GM12878 (cell line): ENCODE results near the gene ISG15. TPM values are rescaled to one million over a fixed set of nuclear protein-coding genes. Genes with fewer than 3 reads are reported as not detected.

Source experiments
- ASH2L ChIP-seq: fragments of 300-600, 200-600 bp; sonication (generic); IDR thresholded peaks from 2 replicates; pipeline ENCODE4 v1.6.1; 2017; ENCODE audit warnings: low read depth, mild to moderate bottlenecking, borderline replicate concordance
- BACH1 ChIP-seq: fragments of 450-650 bp; IDR thresholded peaks from 2 replicates; pipeline ENCODE4 v1.6.1; 2017; ENCODE audit warnings: mild to moderate bottlenecking, borderline replicate concordance
- BRCA1 ChIP-seq: IDR thresholded peaks from 2 replicates; pipeline ENCODE4 v1.6.1; 2011; ENCODE audit warnings: low read depth, low read length, improper control_type of control experiment
- EZH2 ChIP-seq: IDR thresholded peaks from 2 replicates; pipeline ENCODE4 v1.6.1; 2012; ENCODE audit warnings: low read depth, mild to moderate bottlenecking, control low read depth, inconsistent platforms, low read length, borderline replicate concordance; ENCODE audit not compliant: control insufficient read depth
- HDAC6 ChIP-seq: fragments of 200-600 bp; sonication (generic); IDR thresholded peaks from one replicate; pipeline ENCODE4 v1.8.0; 2017; ENCODE audit warnings: antibody characterized with exemption; ENCODE audit not compliant: unreplicated experiment
- JUNB ChIP-seq: IDR thresholded peaks from 2 replicates; pipeline ENCODE4 v1.6.1; 2016; ENCODE audit warnings: antibody characterized with exemption, mild to moderate bottlenecking
- MXI1 ChIP-seq: fragments of 150-350 bp; IDR thresholded peaks from 2 replicates; pipeline ENCODE4 v1.6.1; 2011; ENCODE audit warnings: low read depth, mild to moderate bottlenecking, inconsistent platforms, low read length, improper control_type of control experiment
- NRF1 ChIP-seq: conservative IDR thresholded peaks from 2 replicates; pipeline ENCODE4 v1.6.1; 2011; ENCODE audit warnings: mild to moderate bottlenecking, low read depth, low read length, improper control_type of control experiment
- POLR2AphosphoS2 ChIP-seq: IDR thresholded peaks from 2 replicates; pipeline ENCODE4 v1.6.1; 2011; ENCODE audit warnings: low read depth, mild to moderate bottlenecking, low read length, improper control_type of control experiment, moderate library complexity
- SREBF1 ChIP-seq: IDR thresholded peaks from 2 replicates; pipeline ENCODE4 v1.6.1; 2012; ENCODE audit warnings: mild to moderate bottlenecking, low read length
- TAF1 ChIP-seq: IDR thresholded peaks from 2 replicates; pipeline ENCODE4 v1.6.1; 2011; ENCODE audit warnings: mild to moderate bottlenecking, low read depth, low read length, borderline replicate concordance
- ZNF622 ChIP-seq: fragments of 450-650 bp; IDR thresholded peaks from 2 replicates; pipeline ENCODE4 v1.6.1; 2017; ENCODE audit warnings: mild to moderate bottlenecking, inconsistent platforms
- polyA plus RNA-seq, 11 experiments: library from polyadenylated mRNA; depleted of rRNA in 4 of 11; unstranded in 6 of 11; stranded (reverse) in 5 of 11; fragments of >200 nt; fragmentation: Nextera tagmentation in 4 of 11; fragmentation: Illumina TruSeq in 1 of 11; extraction: Ambion mirVana in 4 of 11; extraction: Trizol in 1 of 11; gene quantifications; 1 replicate in 1 of 11; 2 replicates in 10 of 11; pipeline versions ENCODE4 v1.2.1 to v1.2.3, GENCODE V29; 2011 to 2016; ENCODE audit warnings: inconsistent platforms in 2 of 11, missing spikeins in 2 of 11, low read depth in 1 of 11
- total RNA-seq, 4 experiments: library from RNA; depleted of rRNA in 3 of 4; stranded (reverse); fragments of >200 nt in 3 of 4; fragmentation: Illumina TruSeq in 1 of 4; extraction: Trizol in 1 of 4; gene quantifications; 2 replicates each; pipeline versions ENCODE4 v1.2.1 to v1.2.3, GENCODE V29; 2013 to 2021
- TF ChIP-seq, protein P1 (sequence below): fragments of 450-650 bp; IDR thresholded peaks from 2 replicates; pipeline ENCODE4 v1.6.1; 2017; ENCODE audit warnings: mild to moderate bottlenecking, moderate library complexity
- TF ChIP-seq, protein P2 (sequence below): IDR thresholded peaks from 2 replicates; pipeline ENCODE4 v1.6.1; 2011; ENCODE audit warnings: mild to moderate bottlenecking, low read depth, low read length, moderate library complexity; ENCODE audit not compliant: insufficient replicate concordance

ISG15 gene
- total and polyA plus RNA-seq, 10 of the 15 experiments (the other 5 are each of a cell fraction or from before 2014, with no cell fraction given): 7.8 to 384 (median 274) TPM

DNA sequence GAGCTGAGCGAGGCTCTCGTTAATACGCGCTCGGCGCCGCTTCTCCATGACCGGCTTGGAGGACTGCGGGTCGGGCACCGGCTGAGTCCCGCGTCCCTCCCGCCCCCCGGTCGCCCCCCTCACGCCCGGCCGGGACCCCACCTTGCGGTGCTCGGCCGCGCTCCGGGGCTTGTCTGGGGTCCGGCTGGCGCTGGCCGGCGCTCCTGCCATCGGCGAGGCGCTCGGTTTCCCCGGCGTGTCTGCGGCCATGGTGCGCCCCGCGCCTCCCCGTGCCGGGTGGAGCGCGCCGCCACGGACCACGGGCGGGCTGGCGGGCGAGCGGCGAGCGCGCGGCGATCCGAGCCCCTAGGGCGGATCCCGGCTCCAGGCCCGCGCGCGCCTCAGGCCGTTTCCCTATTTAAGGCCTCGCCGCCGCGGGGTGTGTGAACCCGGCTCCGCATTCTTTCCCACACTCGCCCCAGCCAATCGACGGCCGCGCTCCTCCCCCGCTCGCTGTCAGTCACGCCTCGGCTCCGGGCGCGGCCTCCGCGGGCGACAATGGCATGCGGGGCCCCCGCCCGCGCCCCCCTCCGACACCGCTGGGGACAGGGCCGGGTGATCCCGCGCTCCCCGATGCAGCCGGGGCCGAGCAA lies 13.5 kb upstream of the ISG15 start, which contains the start of gene HES4 (continued):
- TF ChIP-seq, protein P1, sequence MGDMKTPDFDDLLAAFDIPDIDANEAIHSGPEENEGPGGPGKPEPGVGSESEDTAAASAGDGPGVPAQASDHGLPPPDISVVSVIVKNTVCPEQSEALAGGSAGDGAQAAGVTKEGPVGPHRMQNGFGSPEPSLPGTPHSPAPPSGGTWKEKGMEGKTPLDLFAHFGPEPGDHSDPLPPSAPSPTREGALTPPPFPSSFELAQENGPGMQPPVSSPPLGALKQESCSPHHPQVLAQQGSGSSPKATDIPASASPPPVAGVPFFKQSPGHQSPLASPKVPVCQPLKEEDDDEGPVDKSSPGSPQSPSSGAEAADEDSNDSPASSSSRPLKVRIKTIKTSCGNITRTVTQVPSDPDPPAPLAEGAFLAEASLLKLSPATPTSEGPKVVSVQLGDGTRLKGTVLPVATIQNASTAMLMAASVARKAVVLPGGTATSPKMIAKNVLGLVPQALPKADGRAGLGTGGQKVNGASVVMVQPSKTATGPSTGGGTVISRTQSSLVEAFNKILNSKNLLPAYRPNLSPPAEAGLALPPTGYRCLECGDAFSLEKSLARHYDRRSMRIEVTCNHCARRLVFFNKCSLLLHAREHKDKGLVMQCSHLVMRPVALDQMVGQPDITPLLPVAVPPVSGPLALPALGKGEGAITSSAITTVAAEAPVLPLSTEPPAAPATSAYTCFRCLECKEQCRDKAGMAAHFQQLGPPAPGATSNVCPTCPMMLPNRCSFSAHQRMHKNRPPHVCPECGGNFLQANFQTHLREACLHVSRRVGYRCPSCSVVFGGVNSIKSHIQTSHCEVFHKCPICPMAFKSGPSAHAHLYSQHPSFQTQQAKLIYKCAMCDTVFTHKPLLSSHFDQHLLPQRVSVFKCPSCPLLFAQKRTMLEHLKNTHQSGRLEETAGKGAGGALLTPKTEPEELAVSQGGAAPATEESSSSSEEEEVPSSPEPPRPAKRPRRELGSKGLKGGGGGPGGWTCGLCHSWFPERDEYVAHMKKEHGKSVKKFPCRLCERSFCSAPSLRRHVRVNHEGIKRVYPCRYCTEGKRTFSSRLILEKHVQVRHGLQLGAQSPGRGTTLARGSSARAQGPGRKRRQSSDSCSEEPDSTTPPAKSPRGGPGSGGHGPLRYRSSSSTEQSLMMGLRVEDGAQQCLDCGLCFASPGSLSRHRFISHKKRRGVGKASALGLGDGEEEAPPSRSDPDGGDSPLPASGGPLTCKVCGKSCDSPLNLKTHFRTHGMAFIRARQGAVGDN: no peak
- TF ChIP-seq SREBF1 (no peak), NRF1 (no peak), JUNB (no peak), HDAC6 (peak; percentile 67), BACH1 (peak; percentile 21), POLR2AphosphoS2 (no peak), TAF1 (no peak), ASH2L (no peak), BRCA1 (no peak), EZH2 (no peak), MXI1 (no peak), ZNF622 (no peak)
- TF ChIP-seq, protein P2, sequence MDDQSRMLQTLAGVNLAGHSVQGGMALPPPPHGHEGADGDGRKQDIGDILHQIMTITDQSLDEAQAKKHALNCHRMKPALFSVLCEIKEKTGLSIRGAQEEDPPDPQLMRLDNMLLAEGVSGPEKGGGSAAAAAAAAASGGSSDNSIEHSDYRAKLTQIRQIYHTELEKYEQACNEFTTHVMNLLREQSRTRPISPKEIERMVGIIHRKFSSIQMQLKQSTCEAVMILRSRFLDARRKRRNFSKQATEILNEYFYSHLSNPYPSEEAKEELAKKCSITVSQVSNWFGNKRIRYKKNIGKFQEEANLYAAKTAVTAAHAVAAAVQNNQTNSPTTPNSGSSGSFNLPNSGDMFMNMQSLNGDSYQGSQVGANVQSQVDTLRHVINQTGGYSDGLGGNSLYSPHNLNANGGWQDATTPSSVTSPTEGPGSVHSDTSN: peak; percentile 89
